Coronary artery (tissue), 2 donors: Measurements from ENCODE around the gene TYMS.
A peak's percentile ranks its signal among the peaks of the same experiment; 100 is the strongest.

ENCODE experiments used
- DNase-seq: peaks from one replicate; pipeline ENCODE4 v3.0.0-alpha.2; 2017; ENCODE audit warnings: low spot score
- H3K27ac ChIP-seq, 2 donors: fragments of 200-600 bp; sonication (generic); one replicate each; pipeline ENCODE4 v1.5.1; 2016 to 2019
- H3K4me3 ChIP-seq: fragments of 200-600 bp; sonication (generic); 2 replicates; pipeline ENCODE4 v1.5.1; 2016; ENCODE audit warnings: mild to moderate bottlenecking, moderate library complexity
- TF ChIP-seq, protein P1 (sequence below): fragments of 200-600 bp; sonication (generic); IDR thresholded peaks from one replicate; pipeline ENCODE4 v1.5.1; 2019; ENCODE audit warnings: antibody characterized with exemption

TYMS gene

DNA sequence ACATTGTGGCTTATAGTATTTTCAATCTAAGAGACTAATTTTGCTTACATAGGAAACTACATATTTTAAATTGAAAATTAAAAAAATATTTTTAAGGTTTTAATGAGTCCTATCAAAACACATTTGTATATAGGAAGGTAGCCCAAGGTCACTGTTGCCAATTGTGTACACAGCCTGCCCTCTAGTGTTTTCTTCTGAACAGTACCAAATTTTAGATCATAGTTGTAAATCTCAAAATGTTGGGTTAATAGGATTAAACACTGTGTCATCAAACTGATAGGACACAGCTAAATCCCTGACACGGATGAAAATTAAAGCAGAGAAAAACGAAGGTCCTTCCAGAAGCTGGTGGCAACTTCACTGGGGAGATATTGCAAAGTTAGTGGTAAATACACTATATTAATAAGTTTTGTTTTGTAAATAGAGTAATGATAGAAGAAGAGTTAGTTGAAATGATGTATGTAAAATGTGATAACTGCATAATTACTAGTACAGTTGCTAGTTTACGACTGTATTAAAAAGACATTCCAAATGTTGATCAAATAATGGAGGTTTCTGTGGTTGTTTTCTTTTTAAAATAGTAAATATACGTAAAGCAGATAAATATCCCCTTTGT is 41.0 kb upstream of the TYMS start:
- H3K4me3 ChIP-seq = no peak overlapping the region
- TF ChIP-seq, protein P1, sequence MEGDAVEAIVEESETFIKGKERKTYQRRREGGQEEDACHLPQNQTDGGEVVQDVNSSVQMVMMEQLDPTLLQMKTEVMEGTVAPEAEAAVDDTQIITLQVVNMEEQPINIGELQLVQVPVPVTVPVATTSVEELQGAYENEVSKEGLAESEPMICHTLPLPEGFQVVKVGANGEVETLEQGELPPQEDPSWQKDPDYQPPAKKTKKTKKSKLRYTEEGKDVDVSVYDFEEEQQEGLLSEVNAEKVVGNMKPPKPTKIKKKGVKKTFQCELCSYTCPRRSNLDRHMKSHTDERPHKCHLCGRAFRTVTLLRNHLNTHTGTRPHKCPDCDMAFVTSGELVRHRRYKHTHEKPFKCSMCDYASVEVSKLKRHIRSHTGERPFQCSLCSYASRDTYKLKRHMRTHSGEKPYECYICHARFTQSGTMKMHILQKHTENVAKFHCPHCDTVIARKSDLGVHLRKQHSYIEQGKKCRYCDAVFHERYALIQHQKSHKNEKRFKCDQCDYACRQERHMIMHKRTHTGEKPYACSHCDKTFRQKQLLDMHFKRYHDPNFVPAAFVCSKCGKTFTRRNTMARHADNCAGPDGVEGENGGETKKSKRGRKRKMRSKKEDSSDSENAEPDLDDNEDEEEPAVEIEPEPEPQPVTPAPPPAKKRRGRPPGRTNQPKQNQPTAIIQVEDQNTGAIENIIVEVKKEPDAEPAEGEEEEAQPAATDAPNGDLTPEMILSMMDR = no peak
- no peak for DNase-seq
- no peak overlapping the region for H3K27ac ChIP-seq

DNA sequence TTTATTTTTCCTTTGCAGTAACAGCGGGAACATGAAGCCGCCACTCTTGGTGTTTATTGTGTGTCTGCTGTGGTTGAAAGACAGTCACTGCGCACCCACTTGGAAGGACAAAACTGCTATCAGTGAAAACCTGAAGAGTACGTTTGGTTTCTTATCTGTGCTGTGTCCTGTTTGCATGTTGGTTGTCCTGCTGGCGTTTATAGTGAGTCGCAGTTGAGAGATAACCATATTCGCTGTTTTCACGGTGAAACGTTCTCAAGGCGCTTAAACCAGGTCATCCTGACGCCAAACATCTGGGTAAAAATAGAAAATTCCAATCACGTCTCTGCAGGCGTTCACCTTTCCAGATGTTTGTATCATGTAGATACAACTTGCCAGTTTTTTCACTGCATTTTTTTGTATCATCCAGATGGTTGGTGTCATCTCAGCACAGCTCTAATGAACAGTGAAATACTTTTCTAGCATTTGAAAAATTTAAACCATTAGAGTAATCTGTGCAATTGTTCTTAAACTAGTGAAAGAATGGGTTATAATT is 39.4 kb upstream of the TYMS start:
- DNase-seq = no peak
- no peak overlapping the region for H3K27ac ChIP-seq
- H3K4me3 ChIP-seq = no peak overlapping the region
- TF ChIP-seq, protein P1 = no peak

GRCh38 chr18:618618-619017 is 38.8 kb upstream of the TYMS start:
- H3K4me3 ChIP-seq = no peak overlapping the region
- no peak overlapping the region for H3K27ac ChIP-seq
- TF ChIP-seq, protein P1 = no peak
- no peak for DNase-seq

- H3K4me3 ChIP-seq = no peak overlapping the region
- TF ChIP-seq, protein P1 = no peak
- DNase-seq = no peak
These were observed 36.0 kb upstream of the TYMS start for GRCh38 chr18:621291-622043.

DNA sequence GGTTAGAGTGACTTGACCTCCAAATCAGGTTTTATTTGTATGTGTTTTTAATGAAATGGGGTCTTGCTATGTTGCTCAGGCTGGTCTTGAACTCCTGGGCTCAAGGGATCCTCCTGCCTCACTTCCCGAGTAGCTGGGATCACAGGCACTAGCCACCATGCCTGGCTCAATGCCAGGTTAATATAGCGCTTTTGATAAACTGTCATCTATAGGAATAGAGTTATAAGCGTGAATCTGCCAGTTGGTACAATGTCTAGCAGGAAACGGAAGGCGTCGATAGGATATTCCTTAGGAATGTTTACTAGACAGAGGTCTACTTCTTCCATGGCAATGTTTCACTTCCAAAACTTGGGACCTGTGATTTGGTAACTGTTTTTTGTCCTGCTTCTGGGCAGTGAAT is 35.2 kb upstream of the TYMS start:
- no peak overlapping the region for H3K4me3 ChIP-seq
- no peak overlapping the region for H3K27ac ChIP-seq
- TF ChIP-seq, protein P1 = no peak
- DNase-seq = no peak

More at GRCh38 chr18:621291-622043, 36.0 kb upstream of the TYMS start:
- H3K27ac ChIP-seq = no peak overlapping the region

DNA sequence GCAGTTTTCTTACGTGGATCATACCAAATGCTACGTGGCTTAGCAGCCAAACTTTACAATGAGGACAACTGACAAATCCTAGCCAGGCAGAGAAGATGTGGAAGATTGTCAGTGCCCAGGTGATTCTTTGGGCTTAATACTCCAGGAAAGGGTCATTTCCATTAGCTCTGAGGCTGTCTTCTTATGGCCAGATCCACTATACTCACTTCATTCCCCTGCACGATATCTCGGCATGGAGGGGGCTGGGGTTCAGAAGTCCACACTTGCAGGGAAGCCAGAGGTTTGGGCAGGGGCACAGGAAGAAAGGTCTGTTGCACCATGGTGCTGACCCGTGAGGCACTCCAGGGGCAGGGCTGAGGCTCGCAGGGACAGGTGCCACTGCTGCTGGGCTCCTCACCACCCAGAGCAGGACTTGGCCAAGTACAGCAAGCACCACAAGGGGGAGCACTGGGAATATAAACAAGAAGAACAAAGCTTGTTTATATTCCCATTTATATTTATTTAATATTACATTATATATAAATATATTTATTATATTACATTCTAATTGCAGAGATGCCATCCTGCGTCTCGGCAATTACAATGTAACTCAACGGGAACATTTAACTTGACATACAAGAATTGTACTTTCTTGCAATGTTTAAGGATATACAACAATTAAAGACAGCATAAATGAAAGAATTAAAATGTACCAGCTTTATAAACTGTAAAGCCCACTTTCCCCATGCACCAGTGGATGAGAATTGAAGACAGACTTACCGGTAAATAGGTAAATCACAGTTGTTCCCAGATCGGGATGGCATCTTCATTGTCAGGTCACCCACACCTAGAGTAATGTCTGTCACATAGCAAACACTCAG is 33.5 kb upstream of the TYMS start:
- no peak for DNase-seq
- Histone ChIP-seq H3K4me3 (no peak overlapping the region), H3K27ac (no peak overlapping the region)
- TF ChIP-seq, protein P1 = peak; percentile 33
